HG03457 (cell line): ENCODE data around the gene HAPSTR1.
A peak's percentile ranks its signal among the peaks of the same experiment; 100 is the strongest.
"Not testable (repeated sequence)": the region's sequence is repeated elsewhere in the genome, so short reads cannot be mapped to it uniquely, and the experiment has no call there.

Experiments
- ATAC-seq: cut with Tn5 transposase; IDR thresholded peaks from one replicate; pipeline ENCODE4 v1.9.1; 2021; ENCODE audit warnings: moderate number of reproducible peaks; ENCODE audit not compliant: unreplicated experiment

Gene HAPSTR1

DNA sequence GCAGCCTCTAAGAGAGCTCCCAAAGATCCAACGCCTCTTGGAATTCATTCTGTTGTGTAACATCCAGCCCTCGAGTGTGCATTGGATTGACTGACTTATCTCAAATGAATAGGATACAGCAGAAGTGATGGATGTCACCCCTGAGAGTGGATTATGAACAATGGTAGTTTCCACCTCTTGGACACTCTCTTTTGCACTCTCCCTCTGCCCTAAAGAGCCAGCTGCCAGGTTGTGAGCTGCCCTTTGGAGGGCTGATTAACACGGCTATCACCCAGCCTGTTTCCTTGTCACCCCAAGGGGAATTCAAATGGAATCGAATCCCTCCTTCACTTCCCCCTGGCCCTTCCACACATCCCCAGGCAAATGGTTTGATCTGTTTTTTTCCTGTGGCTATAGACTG is 21.2 kb upstream of the HAPSTR1 start:
- no peak for ATAC-seq

DNA sequence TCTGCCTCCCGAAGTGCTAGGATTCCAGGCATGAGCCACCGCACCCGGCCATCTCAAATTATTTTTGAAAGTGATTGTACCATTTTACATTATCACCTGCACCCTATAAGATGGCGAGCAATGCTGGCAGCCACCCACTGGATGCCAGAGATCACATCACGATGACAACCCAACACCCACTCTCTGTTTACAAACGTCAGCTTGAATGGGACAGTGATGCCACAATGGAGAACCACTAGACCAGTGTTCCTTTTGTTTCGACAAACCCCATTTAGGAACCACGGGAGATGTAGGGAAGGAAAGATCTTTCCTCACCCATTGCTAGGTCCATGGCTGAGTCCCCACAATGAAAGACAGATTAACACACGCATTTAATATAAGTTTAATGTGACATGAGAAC is 20.1 kb upstream of the HAPSTR1 start:
- ATAC-seq: no peak

DNA sequence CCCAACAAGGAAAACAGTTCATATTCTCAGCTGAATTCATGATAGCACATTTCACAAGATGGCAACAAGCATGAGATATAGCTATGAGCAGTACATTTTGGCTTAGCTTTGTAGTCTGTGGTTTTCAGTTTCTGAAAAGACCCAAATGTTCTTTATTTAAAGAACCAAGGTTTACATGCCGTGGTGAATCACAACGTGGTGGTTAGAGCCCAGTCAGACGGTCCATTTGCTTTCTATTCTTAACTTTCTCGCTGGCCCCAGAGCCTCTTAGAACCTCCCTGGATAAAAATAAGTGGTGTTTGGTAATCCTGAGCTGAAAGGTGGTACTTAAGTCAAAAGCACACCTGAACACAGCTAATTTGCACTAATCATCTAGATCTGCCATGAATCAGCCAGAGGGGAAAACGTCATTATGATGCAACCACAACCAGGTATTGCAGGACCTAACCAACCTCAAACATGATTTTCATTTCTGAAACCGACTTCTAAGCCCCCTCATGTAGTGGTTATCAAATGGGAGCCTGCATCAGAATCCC is 18.6 kb upstream of the HAPSTR1 start:
- no peak for ATAC-seq

DNA sequence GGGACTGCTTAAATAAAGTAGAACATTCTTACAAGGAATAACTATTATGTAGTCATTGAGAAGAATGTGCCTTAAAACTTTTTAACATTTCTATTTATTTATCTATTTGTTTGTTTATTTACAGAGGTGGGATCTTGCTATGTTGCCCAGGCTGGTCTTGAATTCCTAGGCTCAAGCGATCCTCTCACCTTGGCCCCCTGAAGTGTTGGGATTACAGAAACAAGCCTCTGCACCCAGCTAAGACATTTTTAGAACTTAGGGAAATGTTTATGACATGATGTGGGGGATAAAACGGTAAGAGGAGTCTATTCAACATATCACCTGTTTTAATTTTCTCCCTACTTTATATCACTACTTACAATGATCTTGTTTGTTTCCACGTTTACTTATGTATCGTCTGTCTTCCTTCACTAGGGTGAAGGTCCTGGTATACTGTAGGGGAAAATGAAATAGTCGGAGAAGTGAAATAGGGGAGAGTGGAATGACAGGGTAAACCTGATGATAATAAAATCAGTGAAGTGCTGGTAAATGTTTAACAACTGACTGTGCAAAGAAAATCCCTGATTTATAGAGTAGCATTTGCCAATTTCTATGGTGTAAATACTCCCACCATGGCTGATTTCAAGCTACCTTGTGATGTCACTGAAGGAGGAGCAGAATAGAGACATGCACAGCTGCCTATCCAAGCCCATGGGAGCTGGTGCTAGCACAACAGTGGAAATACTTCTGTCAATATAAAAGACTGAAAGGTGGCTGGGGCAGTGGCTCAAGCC is 16.0 kb upstream of the HAPSTR1 start:
- no peak for ATAC-seq

DNA sequence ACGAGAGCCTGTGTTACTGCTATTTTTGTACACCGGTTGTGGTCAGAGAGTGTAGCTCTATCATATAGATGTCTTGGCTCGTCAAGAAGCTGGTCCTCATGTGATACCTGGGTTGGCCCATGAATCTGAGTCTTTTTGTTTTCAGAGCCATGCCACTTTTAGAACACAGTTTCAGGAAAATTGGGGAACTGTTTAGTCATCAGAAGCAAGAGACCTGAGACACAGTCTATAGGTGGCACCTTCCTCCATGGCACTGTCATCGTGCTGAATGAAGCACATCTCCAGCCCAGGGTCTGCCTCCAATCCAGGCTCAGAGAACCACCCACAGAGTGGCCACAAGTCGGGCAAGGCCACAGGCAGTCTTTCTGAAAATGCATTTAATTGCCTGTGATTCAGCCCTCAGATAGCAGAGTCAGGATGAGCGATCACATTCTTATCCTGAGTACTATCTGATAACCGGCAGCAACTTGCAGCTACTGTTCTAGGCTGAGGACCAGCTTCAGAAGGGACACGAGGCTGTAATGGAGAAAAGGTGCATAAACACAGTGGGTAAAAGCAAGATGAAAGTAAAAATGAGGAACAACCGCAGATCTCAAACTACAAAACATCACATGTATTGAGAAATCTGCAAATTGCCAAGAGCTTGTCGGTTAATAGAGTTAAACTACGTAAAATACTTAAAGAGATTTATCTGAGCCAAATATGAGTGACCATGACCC is 14.2 kb upstream of the HAPSTR1 start:
- no peak for ATAC-seq

DNA sequence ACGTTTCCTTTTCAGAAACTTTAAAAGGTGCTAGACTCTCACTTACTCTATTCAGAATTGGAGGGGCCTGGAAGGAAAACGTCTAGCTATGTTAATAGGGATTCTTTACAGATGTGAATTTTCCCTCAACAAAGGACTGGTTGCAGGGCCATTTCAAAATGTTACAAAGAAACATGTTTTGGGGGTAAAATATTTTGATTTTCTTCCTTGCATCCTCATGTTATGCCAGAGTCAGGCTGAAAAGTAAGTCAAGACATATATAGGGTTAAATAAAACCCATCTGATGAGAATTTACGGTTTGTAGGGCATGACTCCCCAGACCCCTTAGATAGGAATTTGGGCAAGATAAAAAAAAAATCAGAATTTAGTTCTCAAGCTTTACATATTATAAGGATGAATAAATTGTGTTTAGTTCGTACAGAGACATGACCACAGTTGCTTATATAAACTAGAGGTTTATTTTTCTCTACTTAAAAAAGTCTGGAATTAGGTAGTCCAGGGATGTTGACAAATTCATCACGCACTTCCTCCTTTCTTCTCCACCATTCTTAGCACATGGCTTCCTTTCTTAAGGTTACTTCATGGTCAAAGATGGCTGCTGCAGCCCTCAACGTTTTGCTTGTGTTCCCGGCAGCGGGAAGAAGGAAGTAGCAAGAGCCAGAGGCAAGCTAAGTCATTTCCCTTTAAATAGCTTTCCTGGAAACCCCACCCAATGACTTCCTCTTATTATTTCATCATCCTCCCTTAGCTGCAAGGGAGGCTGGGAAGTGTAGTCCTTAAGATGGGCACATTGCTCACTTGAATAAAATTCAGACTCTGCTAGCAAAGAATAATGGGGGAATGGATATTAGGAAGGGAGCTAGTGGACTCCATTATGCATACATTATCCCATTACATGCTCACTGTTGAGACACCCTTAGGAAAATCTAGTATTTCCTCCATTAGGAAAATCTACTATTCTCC is 12.7 kb upstream of the HAPSTR1 start:
- ATAC-seq: not testable (repeated sequence)

DNA sequence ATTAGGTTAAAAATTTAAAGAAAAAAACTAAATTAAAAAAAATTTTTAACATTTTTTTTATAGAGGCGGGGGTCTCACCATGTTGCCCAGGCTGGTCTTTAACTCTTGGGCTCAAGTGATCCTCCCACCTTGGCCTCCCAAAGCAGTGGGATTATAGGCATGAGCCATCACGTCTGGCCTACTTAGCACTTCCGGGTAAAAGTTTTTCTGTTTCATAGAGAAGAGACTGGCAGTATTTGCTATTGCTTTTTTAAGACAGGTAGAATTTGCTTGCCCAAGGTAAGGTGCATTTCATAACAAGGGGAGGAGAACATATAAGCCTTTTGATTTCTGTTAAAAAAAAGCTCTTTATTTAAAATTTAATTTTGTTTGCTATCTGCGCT is 12.0 kb upstream of the HAPSTR1 start:
- no peak for ATAC-seq

DNA sequence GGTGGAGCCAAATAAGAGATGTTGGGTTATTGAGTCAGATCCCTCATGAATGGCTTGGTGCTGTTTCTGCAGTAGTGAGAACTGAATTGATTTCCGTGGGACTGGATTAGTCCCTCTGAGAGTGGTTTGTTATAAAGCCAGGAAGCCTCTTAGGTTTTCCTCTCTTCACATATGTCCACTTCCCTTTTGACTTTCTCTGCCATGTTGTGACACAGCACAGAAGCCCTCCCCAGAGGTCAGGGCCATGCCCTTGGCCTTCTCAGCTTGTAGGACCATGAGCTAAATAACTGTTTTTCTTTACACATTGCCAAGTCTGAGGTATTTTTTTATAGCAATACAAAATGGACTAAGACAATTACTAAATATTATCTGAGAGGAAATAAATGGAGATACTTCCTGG is 10.3 kb upstream of the HAPSTR1 start:
- ATAC-seq: no peak

DNA sequence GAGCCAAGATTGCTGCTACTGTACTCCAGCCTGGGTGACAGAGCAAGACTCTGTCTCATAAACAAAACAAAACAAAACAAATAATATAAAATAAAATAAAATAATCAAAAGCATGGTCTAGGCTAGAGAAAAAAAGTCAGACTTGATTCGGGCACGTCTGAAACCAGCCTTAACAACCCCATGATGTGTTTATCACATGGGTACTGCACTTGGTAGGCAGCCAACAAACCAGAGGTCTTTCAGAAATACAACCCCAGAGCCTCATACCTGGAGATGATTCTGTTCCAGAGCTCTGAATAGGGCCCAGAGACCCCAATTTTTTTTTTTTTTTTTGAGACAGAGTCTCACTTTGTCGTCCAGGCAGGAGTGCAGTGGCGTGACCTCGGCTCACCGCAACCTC is 9.6 kb upstream of the HAPSTR1 start:
- ATAC-seq: no peak

DNA sequence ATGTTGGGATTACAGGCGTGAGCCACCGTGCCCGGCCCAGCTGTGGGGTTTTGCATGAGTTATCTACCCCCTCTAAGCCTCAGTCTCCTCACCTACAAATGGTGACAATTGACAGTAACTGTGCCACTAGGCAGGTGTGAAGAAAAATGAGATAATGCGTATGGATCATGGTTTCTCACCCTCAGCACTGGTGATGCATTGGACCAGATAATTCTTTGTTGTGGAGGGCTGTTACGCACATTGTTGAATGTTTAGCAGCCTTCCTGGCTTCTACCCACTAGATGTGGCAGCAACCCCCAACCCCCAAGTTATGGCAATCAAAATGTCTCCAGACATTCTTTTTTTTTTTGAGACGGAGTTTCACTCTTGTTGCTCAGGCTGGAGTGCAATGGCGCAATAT is 9.0 kb upstream of the HAPSTR1 start:
- no peak for ATAC-seq

DNA sequence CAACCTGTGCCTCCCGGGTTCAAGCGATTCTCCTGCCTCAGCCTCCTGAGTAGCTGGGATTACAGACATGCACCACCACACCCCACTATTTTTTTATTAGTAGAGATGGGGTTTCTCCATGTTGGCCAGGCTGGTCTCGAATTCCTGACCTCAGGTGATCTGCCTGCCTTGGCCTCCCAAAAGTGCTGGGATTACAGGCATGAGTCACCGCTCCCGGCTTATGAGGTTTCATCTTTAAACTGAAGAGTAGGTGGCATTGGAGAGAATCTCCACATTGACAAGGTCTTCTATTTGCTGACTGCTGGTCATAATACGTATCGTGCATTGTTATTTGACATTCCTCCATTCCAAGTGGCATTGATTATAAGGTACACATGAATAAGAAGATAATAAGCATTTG is 3.7 kb upstream of the HAPSTR1 start:
- not testable (repeated sequence) for ATAC-seq

DNA sequence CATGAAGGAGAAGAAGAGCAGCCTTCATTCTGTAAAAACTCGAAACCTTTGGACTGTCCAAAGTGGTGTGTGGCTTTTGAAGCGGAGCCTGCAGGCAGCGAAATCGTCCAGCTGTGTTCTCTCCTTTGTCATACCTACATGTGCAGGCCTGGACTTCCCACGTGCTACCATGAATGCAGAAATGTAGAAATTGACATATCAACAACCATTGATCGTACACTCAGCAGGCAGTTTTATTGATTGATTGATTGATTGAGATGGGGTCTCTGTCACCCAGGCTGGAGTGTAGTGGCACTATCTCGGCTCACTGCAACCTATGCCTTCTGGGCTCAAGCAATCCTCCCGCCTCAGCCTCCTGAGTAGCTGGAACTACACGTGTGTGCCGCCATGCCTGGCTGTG is 2.6 kb upstream of the HAPSTR1 start:
- ATAC-seq: no peak

DNA sequence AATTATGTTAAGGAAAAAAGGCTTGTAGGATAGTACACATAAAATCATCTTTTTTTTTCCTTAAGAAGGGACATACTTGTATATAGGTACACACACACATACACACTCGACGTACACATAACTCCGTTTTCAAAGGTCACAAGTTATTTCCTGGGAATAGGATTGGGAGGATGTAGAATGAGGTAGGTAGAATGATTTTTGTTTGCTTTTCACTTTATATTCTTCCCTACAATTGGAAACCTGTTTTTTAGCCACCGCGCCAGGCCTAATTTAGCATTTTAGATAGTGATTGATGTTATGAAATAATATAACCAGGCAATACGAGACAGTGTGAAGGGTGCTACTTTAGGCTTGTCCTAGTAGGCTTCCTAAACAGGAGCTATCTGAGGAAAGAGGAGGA is 1.8 kb upstream of the HAPSTR1 start:
- no peak for ATAC-seq

DNA sequence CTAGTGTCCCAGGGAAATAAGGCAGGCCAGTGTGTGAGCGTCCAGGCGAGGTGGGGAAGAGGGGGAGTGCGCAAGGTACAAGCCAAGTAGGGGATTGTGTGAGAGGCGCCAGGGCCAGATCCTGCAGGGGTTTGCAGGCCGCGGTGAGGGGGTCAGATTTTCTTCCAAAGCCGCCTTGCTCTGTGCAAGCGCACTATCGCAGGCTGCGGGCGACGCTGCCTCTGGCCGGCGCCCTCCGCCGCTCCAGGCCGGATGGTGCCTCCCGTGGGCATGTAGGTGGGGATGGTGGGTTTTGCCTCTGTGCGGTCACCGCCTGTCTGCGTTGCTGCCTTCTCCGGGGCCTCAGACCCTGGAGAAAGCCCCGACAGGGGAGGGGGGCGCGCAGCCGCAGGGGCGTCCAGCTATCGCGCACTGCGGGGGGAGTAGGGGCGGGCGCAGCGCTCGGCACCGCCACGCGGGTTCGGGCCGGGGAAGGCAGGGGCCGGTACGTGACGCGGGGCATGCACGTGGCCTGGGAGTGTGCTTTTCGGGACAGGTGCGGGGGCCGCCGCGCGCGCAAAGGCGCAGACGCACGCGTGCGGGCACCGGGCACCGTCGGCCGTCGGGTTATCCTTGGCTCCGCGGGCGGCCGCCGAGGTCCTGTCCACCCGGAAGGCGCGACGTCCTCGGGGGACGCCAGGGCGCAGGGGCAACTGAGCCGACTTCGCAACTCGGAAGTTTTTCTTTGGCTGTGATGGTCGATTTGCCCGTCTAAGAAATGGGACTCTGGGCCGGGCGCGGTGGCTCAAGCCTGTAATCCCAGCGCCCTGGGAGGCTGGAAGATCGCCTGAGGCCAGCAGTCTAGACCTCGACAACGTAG is 1.1 kb upstream of the HAPSTR1 start:
- ATAC-seq: no peak

DNA sequence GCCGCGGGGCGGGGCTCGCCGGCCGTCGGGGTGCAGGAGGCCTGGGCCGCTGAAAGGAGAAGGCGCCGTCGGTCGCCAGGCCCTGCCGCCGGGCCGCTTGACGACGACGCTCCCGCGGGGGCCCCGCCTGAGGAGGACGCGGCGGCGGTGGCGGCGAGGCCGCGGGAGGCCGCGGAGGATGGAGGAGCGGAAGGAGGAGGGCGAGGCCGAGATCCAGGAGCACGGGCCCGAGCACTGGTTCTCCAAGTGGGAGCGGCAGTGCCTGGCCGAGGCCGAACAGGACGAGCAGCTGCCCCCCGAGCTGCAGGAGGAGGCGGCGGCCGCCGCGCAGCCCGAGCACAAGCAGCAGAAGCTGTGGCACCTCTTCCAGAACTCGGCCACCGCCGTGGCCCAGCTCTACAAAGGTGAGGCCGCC is 430 bp downstream of the HAPSTR1 start:
- peak; percentile 6 for ATAC-seq

DNA sequence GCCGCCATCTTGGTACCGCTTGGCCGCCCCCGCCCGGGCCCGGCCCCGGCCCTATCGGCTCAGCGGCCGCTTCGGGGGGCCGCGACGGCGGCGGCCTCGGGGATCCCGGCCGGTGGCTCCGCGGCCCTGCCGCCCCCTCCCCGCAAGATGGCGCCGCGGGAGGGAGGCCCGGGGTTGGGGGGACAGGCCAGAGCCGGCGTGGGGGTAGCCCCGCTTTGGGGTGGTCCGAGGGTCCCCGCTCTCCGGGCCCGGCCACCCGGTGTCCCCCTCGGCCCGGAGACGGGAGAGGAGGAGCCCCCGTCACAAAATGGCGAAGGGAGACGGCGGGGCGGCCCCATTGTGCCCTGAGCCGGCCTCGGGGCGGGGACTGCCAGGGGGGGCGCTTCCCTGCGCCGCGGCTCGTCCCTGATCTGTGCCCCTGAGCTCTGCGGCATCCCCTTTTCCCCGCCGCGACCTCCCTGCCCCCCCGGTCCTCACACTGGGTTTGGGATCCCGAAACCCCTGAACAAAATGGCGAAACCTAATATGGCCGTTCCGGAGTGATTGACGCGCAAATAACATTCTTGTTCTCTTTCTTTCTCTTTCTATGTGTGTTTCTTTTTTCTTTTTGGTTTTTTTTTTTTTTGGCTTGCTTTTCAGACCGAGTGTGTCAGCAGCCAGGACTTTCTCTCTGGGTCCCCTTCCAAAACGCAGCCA is 986 bp downstream of the HAPSTR1 start:
- peak; percentile 7 for ATAC-seq

DNA sequence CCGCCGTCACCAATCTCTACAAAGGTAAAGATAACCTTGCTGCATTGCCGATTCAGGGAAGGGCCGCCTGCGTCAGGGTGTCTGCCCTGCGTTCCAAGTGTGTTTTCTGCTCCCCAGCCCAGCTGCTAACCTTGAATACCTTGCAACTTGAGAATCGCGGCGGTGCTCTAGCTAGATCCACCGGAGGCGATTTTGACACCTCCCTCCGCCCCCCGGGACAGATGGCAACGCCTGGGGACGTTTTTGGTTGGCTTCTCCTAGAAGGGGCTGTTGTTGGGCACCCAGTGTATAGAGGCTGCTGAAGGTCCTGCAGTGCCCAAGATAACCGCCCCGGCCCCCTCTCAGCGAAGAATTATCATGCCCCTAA is 1.5 kb downstream of the HAPSTR1 start:
- no peak for ATAC-seq

DNA sequence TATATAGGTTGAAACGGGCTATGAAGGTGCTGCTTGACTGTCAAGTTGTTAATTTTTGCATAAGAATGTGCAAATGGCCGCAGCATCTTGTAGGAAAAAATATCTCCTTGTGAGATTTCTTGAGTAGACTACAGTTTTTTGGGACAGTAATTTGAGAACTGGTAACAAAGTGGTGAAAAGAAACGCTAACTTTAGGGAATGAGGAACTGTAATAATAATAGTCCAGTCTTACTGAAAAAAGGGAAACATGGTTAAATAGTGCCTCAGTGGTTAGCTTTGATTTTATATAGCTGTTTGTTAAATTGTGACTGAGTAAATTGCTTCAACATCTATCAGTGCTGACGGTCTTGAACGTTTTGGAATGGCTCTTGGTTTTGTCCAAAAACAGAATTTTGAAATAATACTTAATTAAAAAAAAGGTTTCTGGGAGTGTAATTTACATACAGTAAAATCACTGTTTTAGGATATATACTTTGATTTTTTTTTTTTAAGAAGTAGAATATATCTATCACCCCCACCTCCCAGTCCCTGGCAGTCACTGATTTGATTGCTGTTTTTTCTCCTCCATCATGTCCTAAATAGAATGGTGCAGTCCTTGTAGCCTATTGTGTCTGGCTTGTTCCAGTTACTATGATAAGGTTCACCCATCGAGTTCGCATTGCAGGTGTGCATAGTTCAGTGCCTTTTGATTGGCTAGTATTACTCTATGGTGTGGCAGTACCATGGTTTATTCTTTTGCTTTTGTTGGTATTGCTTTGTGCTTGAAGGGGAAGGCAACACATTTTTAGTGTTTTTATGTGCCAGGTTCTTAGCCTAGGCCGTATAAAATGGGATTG is 2.8 kb downstream of the HAPSTR1 start:
- no peak for ATAC-seq

DNA sequence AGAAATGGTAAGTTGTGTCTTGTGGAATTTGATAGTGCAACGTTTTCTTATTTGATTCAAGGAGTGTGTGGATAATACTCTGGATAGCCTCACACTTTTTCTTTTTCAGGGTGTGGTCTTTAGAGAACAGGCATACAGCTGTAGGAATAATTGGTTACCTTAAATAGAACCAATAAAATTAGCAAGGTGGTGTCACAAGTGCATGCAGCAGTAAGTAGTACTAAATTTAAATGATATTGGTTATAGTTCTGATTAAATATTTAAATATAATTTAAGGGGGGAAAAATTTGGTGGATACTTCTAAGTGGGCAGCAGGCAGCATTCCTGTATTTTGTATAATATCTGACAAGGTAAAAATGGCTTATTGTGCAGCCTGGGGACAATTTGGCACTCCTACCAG is 3.7 kb downstream of the HAPSTR1 start:
- no peak for ATAC-seq
